IPS DF 19.7 (cell line): ENCODE measurements around the gene SLC5A6.

Experiments
- DNase-seq: peaks from one replicate; pipeline ENCODE4 v3.0.0-alpha.2; 2013; ENCODE audit warnings: low read depth, low spot score

The SLC5A6 gene

GRCh38 chr2:27236626-27237025 is 24.6 kb upstream of the SLC5A6 start:
- DNase-seq, result no peak

- DNase-seq, result no peak
These were observed 24.1 kb upstream of the SLC5A6 start for GRCh38 chr2:27236136-27236535.

- no peak for DNase-seq
These were observed 21.3 kb upstream of the SLC5A6 start for GRCh38 chr2:27233341-27233740.

- no peak for DNase-seq
These were observed 19.9 kb upstream of the SLC5A6 start for GRCh38 chr2:27231921-27232320.

GRCh38 chr2:27227501-27227900 is 15.4 kb upstream of the SLC5A6 start:
- DNase-seq, result no peak

GRCh38 chr2:27225526-27225925 is 13.5 kb upstream of the SLC5A6 start:
- no peak for DNase-seq

- DNase-seq, result no peak
These were observed 11.3 kb upstream of the SLC5A6 start for GRCh38 chr2:27223416-27223815.

GRCh38 chr2:27222407-27222806 is 10.3 kb upstream of the SLC5A6 start:
- no peak for DNase-seq

GRCh38 chr2:27221166-27221565 is 9.1 kb upstream of the SLC5A6 start:
- no peak for DNase-seq

GRCh38 chr2:27220091-27220490 is 8.0 kb upstream of the SLC5A6 start:
- DNase-seq, result no peak

GRCh38 chr2:27219091-27219490 is 7.0 kb upstream of the SLC5A6 start:
- no peak for DNase-seq

- no peak for DNase-seq
These were observed 6.5 kb upstream of the SLC5A6 start for GRCh38 chr2:27218614-27219013.

GRCh38 chr2:27217173-27218121 is 5.4 kb upstream of the SLC5A6 start, which contains the start of gene CAD:
CAD (plus strand) TSS chr2:27217369; CDS start chr2:27217552, 183 bp downstream.
- no peak for DNase-seq

GRCh38 chr2:27216416-27217137 is 4.5 kb upstream of the SLC5A6 start:
- DNase-seq, result no peak

- no peak for DNase-seq
These were observed 2.9 kb upstream of the SLC5A6 start for GRCh38 chr2:27214941-27215340.

GRCh38 chr2:27212626-27213471 is 781 bp upstream of the SLC5A6 start:
- DNase-seq, result no peak

GRCh38 chr2:27211241-27211942 is 676 bp downstream of the SLC5A6 start:
- no peak for DNase-seq

GRCh38 chr2:27209621-27210401 is 2.3 kb downstream of the SLC5A6 start:
- no peak for DNase-seq

- no peak for DNase-seq
These were observed 3.5 kb downstream of the SLC5A6 start for GRCh38 chr2:27208486-27209050.

GRCh38 chr2:27206346-27206745 is 5.7 kb downstream of the SLC5A6 start:
- no peak for DNase-seq
